NCI-H1105 treated with DMSO at 0.1 percent for 48 hours (cell line): Measurements from ENCODE around the gene DIDO1.
A peak's percentile ranks its signal among the peaks of the same experiment; 100 is the strongest.

ENCODE experiments used
- DNase-seq: peaks from one replicate; lab custom pipeline; 2025; lab: John Stamatoyannopoulos, UW

DIDO1 gene

GRCh38 chr20:62950741-62951140 lies 24.4 kb upstream of the DIDO1 start:
- no peak for DNase-seq

- DNase-seq, result no peak
Observed at GRCh38 chr20:62949962-62950361, 23.7 kb upstream of the DIDO1 start.

- no peak for DNase-seq
Observed at GRCh38 chr20:62949153-62949821, 23.0 kb upstream of the DIDO1 start.

GRCh38 chr20:62947532-62948300 lies 21.4 kb upstream of the DIDO1 start:
- no peak for DNase-seq

GRCh38 chr20:62946918-62947317 lies 20.6 kb upstream of the DIDO1 start:
- no peak for DNase-seq

- no peak for DNase-seq
Observed at GRCh38 chr20:62945771-62946339, 19.6 kb upstream of the DIDO1 start.

GRCh38 chr20:62944746-62945145 lies 18.4 kb upstream of the DIDO1 start:
- no peak for DNase-seq

GRCh38 chr20:62944184-62944583 lies 17.9 kb upstream of the DIDO1 start:
- DNase-seq, result no peak

- DNase-seq, result no peak
Observed at GRCh38 chr20:62943396-62943795, 17.1 kb upstream of the DIDO1 start.

GRCh38 chr20:62942456-62942855 lies 16.2 kb upstream of the DIDO1 start:
- DNase-seq, result no peak

GRCh38 chr20:62941792-62942191 lies 15.5 kb upstream of the DIDO1 start:
- no peak for DNase-seq

- no peak for DNase-seq
Observed at GRCh38 chr20:62940875-62941274, 14.6 kb upstream of the DIDO1 start.

GRCh38 chr20:62938105-62938888 lies 12.0 kb upstream of the DIDO1 start, which contains the start of gene GID8:
TSS of gene GID8 (plus strand) at chr20:62938147. CDS start at chr20:62941503, 3,356 bp downstream.
- DNase-seq, result peak; percentile 15

- DNase-seq, result peak; percentile 93
Observed at GRCh38 chr20:62937268-62938104, 11.2 kb upstream of the DIDO1 start.

- no peak for DNase-seq
Observed at GRCh38 chr20:62935968-62936585, 9.8 kb upstream of the DIDO1 start.

GRCh38 chr20:62935204-62935967 lies 9.1 kb upstream of the DIDO1 start:
- DNase-seq, result no peak

- no peak for DNase-seq
Observed at GRCh38 chr20:62933966-62934365, 7.7 kb upstream of the DIDO1 start.

GRCh38 chr20:62931464-62931863 lies 5.2 kb upstream of the DIDO1 start:
- no peak for DNase-seq

GRCh38 chr20:62929051-62929538 lies 2.8 kb upstream of the DIDO1 start:
- no peak for DNase-seq
